NCI-H1417 treated with DMSO at 0.1 percent for 48 hours (cell line): ENCODE data around the gene SLC2A5.
"Not testable (repeated sequence)": the region's sequence is repeated elsewhere in the genome, so short reads cannot be mapped to it uniquely, and the experiment has no call there.

Source experiments
- DNase-seq: peaks from one replicate; lab custom pipeline; 2025; lab: John Stamatoyannopoulos, UW

The SLC2A5 gene

DNA sequence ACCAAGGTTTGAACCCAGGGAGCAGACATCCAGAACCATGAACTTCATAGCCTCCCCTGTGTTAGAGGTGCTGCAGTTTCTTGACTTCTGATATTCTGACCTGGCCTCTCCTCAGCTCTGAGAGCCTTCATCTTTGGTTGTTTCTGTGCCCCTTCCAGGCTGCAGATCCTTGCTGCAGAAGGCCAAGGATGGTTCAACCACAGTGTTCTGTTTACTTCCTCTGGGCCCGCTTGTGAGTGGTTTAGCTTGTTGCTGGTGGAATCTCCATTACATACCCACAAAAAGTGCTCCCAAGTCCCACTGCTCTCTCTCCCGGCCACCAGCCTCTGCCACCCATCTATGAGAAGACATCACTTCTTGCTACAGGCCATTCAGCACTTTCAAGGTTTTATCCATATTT lies 34.2 kb downstream of the SLC2A5 start:
- no peak for DNase-seq

DNA sequence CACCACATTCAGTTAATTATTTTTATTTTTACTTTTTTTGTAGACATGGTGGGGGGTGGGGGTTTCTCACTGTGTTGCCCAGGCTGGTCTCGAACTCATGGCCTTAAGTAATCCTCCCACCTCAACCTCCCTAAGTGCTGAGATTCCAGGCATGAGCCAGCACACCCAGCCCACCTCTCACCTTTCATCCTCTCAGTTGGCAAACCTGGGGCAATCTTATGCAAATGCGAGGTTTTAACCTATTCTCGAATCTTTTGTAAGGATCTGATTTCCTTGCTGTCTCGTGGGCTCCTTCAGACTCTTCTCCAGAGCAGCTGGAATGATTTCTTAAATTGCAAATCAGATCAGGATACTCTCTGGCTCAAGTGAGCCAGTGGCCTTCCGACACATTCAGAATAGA lies 36.1 kb downstream of the SLC2A5 start:
- DNase-seq: no peak

DNA sequence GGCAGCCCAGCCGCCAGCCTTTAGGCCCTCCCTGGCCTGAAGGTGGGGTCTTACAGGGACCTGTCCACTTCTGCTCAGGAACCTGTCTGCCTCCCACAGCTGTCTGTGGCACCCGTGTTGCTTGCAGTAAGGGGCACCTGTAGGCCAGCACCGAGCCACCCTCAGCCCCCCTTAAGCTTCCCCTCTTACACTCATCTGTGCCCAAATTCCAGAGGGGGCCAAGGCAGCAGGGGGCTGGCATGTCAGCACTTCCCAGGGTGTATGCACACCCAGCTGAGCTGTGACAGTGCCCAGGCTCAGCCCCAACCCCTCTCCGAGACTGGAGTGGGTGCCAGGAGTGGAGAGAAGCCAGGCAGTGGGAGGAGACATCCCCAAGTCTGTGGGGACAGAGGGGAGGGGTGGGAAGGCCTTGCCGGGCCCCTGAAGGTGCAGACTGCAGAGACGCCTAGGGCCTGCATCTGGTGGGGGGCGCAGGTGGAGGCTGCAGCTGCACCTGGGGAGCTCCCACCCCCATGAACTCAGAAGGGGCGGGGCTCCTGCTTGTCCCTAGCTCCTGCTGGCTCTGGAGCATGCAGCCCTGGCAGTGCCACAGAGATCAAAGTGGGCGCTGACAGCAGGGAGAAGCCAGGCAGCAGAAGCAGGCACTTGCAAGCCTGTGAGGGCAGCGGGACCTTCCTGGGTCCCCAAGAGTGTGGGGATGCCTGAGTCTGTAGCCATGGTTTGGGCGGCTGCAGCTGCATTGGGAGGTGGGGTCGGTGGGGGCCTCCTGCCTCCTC lies 37.8 kb downstream of the SLC2A5 start:
- no peak for DNase-seq

DNA sequence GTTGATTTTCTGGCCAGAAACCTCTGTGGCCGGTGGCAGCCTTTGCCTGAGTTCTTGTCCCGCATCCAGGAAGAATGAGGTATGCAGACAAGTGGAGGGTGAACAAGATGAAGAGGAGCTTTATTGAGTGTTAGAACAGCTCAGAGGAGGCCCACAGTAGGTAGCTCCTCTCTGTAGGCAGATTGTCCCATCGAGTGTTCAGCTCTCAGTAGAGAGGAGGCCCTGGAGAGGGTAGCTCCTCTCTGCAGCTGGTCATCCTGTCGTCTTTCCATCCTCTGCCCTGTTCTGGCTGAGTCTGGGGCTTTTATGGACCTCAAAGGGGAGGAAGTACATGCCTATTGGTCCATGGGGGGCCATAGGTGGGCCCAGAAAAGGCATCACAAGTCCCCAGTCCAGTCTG lies 38.4 kb downstream of the SLC2A5 start:
- not testable (repeated sequence) for DNase-seq

DNA sequence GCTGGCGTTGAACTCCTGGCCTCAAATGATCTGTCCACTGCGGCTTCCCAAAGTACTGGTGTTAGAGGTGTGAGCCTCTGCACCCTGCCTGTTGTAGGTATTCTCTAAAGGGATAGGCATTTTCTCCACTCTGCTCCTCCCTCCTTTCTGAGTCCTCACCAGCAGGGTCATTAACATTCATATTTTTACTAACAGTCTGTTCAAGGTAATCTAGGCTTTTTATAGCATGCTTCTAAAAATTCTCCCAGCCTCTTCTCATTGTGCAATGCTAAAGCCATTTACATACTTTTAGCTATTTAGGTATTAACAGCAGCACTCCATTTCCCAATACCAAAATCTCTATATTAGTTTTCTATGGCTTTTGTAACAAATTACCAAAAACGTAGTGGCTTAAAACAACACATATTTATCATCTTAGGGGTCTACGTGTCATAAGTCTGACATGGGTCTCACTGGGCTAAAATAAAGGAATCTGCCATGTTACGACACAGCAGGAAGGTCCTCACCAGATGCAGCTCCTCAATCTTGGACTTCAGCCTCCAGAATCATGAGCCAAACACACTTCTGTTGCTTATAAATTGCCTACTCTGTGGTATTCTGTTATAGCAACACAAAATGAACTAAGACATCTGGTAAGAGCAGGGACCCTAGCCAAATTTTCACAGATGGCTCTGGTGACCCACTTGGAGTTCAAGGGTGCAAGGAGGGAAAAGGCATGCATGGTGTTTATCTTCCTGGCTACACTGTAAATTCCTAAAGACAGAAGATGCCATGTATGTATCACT lies 40.3 kb downstream of the SLC2A5 start:
- no peak for DNase-seq

DNA sequence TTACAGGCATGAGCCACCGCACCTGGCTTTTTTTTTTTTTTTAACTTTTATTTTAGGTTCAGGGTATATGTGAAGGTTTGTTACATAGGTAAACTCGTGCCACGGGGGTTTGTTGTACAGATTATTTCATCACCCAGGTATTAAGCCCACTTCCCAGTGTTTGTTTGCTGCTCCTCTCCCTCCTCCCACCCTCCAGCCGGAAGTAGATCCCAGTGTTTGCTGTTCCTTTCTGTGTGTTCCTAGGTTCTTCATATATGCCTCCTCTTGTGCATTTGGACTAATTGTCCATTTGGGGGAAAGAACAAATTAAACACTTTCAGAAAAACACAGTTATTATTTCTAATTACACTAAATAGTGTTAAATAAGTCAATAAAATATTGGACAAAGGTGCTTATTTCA lies 42.1 kb downstream of the SLC2A5 start:
- DNase-seq: no peak

DNA sequence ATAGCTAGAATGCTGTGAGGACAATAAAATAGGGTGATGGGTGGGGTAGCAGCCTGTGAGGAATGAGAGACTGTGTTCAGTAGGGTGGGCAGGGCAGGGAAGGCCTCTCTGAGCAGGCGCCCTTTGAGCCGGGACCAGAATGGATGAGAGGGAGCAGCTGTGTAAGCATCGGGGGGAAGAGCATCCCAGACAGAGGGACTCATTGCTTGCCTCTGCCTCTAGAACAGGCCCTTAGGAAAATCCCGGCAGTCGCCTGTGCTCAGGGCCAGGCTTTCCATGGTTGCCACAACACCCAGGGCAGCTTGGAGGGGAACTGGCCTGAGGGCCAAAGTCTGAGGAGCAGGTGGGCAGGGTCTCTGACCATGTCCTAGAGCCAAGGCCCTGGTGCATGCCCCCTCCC lies 44.0 kb downstream of the SLC2A5 start:
- no peak for DNase-seq

DNA sequence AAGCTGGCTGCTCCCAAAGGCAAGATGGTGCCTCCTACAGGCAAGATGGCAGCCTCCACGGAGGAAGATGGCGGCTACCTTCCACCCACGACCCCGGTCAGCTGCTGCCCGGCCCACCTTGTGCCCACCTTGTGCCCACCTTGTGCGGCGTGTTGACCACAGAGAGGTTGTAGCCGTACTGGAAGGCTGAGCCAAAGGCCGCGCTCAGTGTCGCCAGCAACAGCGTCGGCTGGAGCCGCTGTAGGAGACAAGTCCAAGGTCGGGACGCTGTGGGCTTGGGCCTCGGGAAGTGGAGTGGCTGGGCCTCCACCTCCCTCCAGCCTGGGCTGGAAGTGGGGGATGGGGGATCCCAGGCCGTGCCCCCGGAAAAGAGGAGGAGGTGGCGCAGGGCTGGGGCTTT lies 44.6 kb downstream of the SLC2A5 start:
- no peak for DNase-seq

DNA sequence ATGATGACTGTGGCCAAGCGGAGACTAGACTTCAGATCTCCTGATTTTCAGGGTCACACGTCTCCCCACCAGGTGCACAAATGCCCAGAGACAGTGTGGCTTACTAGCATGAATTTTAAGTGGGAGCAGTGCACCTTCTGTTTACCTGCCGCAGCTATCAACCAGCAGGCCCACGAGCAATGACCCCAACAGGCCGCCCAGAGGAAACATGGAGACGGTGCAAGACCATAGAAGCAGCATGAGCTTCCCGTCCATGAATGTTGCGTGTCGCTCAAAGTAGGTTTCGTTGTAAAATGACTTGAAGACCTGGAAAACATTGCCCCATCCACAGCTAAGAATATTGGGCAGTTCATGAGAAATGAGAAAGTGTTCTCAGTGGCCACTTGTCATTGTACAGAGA lies 46.7 kb downstream of the SLC2A5 start:
- no peak for DNase-seq

DNA sequence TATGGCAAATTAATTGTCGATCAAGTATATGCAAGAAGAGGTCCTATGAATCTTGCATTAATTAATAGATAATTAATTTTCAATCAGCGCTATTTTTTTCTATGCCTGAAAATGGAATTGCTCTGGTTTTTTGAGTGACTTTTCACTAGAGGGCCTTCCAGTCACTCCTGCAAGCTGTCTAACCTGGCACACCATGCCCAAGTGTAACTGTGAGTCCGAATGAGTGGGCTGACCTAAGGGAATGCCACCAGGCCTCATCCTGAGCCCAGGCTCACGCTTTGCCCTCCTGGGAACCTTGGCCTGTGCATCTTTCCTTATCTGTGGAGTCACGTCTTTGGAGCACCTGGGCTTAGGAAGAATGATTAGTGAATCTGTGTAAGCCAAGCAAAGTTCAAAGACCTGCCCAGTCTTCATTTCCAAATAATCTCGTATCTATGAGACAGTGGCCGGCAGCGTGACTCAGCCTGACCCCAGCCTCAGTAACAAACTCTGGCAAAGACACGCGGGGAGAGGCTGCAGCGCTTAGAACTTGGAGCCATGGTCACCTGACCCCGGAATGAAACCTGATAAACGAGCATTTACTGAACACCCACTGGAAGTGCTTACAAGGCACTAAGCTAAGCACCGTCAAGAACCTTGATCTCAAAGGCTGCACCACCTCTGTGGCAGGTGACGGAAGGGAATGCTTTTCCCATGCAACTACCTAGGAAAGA lies 47.3 kb downstream of the SLC2A5 start:
- DNase-seq: not testable (repeated sequence)

DNA sequence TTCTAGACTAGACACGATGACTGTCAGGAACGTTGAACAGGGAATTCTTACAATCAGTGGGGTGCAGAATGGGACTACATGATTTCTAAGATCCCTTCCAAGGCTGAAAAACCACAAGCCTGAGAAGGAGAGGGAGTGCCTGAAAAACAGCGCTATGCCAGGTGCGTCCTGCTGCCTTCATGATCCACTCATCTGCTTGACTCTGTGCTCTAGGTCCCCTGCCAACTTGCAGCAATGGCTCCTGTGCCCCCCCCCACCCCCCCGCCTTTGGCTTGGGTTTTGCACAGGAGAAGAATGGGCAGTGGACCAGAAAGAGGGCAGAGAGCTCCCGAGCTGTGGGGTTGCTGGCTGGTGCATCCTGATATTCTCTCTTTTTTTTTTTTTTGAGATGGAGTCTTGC lies 49.1 kb downstream of the SLC2A5 start:
- no peak for DNase-seq

DNA sequence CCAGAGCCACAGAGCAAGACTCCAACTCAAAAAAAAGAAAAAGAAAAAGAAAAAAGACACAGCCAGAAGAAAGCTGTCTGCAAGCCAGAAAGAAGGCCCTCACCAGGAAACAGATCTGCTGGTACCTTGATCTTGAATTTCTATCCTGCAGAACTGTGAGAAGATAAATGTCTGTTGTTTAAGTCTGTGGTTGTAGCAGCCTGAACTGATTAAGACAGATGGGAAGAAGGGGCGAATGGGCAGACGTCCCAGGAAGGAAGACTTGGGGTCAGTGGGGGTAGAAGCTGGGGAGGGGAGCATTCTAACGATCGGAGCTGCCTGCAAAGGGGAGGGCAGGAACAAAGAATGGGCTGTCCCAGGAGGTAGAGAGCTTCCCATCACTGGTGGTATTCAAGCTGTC lies 49.5 kb downstream of the SLC2A5 start:
- no peak for DNase-seq

DNA sequence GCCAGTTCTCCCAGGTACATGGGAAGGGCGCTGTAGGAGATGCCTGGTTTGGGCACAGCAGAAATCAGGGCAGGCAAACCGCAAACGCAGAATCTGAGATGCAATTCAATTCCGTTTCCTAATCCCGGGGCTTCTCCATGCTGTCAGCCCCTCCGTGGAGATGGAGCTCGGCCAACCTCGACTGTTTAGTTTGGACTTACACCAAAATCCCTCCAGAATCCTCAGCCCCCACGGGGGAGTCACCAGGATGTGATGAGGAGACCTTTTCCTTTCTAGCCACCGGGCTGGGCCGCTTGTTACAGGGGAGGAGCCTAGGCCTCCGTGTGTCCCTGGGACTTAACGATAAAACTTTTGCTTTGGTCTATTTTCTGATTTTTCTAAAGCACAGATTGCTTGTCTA lies 51.1 kb downstream of the SLC2A5 start:
- DNase-seq: no peak

DNA sequence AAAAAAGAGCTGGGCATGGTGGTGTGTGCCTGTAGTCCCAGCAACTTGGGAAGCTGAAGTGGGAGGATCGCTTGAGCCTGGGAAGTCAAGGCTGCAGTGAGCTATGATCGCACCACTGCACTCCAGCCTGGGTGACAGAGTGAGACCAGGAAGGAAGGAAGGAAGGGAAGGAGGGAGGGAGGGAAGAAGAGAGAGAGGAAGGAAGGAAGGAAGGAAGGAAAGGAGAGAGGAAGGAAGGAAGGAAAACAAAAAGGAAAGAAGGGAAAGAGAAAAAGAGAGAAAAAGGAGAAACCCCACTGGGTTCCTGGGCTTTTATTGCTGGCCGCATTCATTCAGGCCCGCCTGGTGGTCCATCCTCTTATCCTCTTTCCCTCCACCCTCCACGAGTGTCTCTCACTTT lies 53.0 kb downstream of the SLC2A5 start:
- DNase-seq: no peak

DNA sequence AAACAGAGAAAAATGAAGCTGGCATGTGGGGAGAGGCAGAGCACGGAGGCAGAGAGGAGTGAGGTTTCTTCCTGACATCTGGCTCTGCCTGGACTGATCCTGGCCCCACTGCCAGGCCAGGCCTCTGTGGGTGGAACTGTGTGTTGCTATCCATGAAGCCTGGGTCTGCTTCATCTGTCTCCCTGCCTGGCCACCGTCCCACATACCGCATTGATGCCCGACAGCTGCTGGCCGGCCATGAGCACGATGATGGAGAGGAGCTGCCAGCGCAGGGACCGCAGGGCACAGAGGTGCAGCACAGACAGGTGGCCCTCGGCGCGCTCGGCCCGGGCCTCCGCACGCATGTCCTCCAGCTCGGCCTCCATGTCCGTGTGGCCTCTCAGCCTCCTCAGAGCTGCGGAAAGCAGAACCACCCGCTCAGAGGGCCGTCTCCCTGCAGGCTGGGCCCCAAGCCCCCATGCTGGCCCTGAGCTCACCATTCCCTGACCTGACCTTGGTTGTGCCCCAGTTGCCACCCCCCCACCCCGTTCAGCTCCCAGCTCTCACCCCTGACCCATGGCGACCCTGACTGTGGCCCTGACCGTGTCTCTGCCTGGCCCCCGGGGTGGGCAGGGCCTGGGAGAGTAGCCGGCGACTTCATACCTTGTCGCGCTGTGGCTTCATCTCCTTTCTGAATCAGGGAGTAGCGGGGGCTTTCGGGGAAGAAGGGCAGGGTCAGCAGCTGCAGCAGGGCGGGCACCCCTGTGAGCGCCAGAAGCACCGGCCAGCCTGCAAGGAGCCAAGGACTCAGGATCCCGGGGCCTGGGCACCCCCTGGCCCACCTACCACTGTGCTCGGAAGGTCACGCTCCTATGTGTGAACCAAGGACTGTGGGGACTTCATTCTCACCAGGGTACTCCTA lies 54.7 kb downstream of the SLC2A5 start:
- DNase-seq: no peak

DNA sequence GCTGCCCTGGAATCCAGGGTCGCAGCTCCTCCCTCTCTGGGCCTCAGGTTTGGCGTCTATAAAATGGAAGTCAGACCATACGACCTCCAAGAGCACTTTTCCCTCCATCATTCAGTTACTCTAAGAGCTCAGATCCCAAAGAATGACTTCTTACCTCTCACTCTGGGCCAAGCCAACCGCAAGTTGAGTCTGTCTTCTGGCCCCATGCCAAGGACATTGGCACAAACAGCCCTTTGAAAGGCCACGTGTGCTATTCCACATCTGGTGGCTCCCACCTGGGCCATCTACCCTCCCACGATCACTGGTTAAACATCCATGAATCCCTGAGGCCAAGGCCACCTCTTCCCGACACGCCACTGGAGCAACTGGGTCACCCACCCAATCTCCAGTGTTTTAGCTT lies 55.6 kb downstream of the SLC2A5 start:
- DNase-seq: no peak

DNA sequence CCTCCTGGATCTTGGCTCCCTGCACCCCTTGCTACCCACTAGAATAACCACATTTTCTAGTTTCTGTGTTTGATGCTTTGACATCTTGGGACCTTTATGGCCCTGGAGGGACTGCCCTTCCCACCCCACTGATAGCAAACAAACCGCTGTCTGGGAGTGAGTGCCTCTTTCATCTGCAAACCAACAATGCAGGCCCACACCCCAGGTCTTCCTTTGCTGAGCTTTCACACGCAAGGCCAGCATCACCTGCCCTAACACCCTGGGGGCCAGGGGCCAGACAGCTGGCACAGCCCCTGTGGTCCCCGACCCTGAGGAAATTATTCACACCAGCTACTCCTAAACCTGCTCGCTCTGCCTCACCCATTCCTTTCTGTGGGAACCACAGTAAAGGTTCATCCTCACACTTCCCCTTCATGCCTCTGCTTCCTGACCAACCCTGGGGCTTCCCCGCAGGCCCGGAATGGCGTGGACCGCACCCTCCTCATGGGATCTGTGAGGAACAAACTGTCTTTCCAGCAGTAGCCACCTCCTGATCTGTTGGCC lies 58.6 kb downstream of the SLC2A5 start:
- DNase-seq: no peak

DNA sequence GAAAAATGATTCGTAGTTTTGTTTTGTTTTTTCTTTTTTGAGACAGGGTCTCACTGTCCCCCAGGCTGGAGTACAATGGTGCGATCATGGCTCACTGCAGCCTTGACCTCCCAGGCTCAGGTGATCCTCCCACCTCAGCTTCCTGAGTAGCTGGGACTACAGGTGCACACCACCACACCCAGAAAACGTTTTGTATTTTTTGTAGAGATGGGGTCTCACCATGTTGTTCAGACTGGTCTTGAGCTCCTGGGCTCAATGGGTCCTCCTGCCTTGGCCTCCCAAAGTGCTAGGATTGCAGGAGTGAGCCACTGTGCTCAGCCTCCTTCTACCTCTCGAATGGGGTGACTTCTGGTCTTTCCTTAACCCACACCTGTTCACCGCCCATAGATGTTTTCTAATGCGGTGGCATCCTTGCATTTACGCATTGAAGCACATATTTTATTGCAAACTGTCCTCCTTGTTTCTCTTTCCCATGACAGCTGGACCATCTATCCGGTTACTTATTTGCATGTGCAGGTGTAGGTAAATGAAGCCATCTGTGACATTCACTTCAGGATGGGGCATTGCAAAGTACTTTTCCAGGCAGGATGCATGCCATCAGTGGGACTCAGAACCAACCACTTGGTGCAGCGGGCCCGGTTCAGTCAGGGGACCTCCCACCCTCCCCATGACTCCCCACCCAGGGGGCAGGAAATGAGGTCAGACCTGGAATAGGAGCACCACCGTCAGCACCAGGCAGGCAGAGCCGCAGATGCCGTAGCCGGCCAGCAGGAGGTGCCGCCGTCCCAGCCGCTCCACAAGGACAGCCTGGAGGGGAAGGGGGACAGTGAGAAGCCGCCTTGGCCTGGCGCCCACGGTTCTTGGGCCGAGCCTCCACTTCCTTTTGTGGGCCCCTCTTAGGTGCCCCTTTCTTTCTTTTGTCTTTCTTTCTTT lies 59.7 kb downstream of the SLC2A5 start:
- no peak for DNase-seq

DNA sequence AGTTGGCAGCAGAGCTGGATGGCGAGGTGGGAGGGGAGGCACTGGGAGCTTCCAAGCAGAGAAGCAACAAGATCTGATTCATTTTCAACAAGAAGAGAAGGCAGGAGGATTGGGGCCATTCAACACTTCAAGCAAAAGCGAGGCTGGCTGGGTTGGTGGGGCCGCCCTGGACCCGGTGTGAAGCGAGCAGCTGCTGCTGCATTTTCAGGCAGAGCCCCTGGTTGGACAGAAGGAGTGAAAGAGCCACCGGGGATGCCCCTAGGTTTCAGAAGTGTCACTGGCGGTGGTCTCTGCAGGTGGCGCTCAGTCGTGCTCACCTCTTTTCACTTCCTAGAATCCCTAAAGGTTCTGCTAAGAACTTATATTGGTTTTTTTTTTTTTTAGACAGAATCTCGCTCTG lies 61.2 kb downstream of the SLC2A5 start:
- DNase-seq: no peak

DNA sequence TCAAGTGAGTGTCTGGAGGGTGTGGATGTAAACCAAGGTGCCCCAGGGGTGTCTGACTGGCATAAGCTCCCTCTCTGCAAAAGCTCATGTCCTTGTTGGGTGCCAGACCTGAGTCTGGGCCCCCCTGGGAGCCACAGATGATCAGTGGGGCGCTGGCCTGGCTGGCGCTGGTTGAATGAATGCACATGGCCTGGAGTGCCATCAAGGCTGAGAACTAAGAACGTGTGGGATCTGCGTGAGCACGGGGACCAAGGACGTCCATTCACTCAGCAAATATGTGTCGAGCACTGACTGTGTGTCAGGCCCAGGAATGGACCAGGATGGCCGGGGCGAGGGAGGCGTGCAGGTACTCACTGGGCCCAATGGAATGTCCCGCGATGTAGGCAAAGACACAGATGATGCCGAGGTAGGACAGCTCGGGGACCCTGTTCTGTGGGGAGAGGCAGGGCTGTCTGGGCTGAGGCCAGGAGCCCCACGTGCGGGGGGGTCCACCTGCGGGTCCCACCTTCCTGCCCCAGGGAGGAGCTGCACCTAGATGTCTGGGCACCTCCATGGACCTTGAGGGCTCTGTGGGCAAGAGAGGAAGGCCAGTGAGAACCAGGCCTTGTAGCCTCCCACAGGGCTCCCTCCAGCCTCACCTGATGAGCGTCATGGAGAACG lies 62.3 kb downstream of the SLC2A5 start:
- no peak for DNase-seq
